ENCODE measurements around the gene AGPAT2. TPM values are rescaled to one million over a fixed set of nuclear protein-coding genes. Genes with fewer than 3 reads are reported as not detected.

Gene AGPAT2
- total RNA-seq, 1 donor from 2014 or later: 40.5 TPM

DNA sequence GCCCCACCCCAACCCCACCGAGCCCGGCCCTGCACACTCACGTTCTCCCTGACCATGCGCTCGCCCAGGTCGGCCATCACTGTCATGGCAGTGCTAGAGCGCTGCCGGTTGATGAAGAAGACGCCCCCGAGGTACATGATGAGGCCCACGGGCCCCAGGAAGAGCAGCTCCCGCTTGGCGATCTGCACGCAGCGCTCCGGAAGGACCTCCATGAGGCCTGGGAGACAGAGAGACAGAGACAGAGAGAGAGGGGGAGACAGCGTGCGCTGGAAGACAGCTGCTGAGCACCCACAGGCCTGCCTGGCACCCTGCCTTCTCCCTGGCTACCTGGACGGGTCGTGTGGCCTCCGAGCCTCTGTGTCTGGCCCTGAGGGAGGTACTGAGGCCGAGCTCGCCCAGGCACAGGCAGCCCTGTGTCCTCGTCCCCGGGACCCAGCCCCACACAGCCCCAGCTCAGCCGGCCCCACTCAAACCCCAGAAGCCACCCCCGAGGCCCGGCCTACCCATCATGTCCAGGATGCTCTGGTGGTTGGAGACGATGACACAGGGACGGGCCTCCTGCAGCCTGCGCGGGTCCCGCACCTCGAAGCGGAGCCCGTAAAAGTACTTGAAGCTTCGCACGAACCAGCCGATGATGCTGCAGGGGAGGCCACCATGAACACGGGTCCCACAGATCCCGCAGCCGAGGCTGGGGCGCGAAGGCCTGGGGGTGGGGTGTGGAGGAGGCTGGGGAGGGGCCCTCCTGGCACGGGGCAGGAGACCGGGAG, 10.2 kb downstream of the AGPAT2 start:
- H3K4me1 Mint-ChIP-seq (ENCODE audit: low read depth): no peaks in the 10 kb centered on the region
- DNase-seq (ENCODE audit: low spot score): no peak
- no peak overlapping the region for H3K27ac Mint-ChIP-seq
- intact Hi-C loops (cut with micrococcal nuclease): no loop called here
- H3K9me3 Mint-ChIP-seq: no peaks in the 10 kb centered on the region
- H3K4me3 Mint-ChIP-seq (ENCODE audit: low read depth): no peak overlapping the region
- no peaks in the 10 kb centered on the region for H3K36me3 Mint-ChIP-seq (ENCODE audit: low read depth)
- H3K27me3 Mint-ChIP-seq (ENCODE audit: low read depth): no peaks in the 10 kb centered on the region

GRCh38 chr9:136676297-136676794, 10.9 kb downstream of the AGPAT2 start:
- no peaks in the 10 kb centered on the region for H3K9me3 Mint-ChIP-seq
- H3K36me3 Mint-ChIP-seq (ENCODE audit: low read depth): no peaks in the 10 kb centered on the region
- intact Hi-C loops (cut with micrococcal nuclease): no loop called here
- no peaks in the 10 kb centered on the region for H3K4me1 Mint-ChIP-seq (ENCODE audit: low read depth)
- no peak overlapping the region for H3K27ac Mint-ChIP-seq
- H3K4me3 Mint-ChIP-seq (ENCODE audit: low read depth): no peak overlapping the region
- DNase-seq (ENCODE audit: low spot score): no peak
- H3K27me3 Mint-ChIP-seq (ENCODE audit: low read depth): no peaks in the 10 kb centered on the region

DNA sequence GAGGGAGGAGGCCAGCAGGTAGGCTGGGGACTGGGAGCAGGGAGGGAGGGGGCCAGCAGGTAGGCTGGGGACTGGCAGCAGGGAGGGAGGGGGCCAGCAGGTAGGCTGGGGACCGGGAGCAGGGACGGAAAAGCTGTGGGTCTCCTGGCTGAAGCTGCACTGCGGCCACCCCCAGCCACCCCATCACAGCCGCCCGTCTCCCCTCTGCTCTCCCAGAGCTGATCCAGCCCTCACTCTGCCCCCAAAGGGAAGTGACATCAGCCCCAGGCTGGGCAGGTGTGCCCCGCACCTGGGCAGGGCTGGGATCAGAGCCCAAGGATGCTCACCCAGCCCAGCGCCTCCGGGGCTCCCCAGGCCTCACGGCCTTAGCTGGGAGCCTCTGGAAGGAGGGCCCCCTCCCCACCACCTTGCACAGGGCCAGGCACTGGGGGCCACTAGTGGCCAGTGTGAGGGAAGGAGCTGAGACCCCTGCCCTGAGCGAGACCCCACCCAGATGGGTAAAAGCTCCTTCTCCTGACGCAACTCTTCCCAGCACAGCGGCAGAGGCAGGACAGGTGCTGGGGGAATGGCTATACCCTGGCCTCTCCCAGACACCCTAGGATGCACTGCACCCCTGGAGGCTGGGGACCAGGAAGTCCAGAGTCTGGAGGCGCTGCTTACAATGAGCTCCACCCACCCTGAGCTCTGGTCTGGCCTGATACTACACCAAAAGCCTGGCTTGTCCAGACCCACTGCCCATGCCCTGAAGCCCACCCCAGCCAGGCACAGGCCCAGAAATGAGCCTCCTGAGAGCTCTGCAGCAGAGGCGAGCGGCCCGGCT, 11.6 kb downstream of the AGPAT2 start:
- Mint-ChIP-seq H3K27me3 (ENCODE audit: low read depth) (no peaks in the 10 kb centered on the region), H3K4me3 (ENCODE audit: low read depth) (no peak overlapping the region), H3K9me3 (no peaks in the 10 kb centered on the region), H3K36me3 (ENCODE audit: low read depth) (no peaks in the 10 kb centered on the region), H3K4me1 (ENCODE audit: low read depth) (no peaks in the 10 kb centered on the region), H3K27ac (no peak overlapping the region)
- no peak for DNase-seq (ENCODE audit: low spot score)
- intact Hi-C loops (cut with micrococcal nuclease): no loop called here

- H3K36me3 Mint-ChIP-seq (ENCODE audit: low read depth): no peaks in the 10 kb centered on the region
- H3K27ac Mint-ChIP-seq: no peak overlapping the region
- DNase-seq (ENCODE audit: low spot score): no peak
- no peaks in the 10 kb centered on the region for H3K27me3 Mint-ChIP-seq (ENCODE audit: low read depth)
- H3K4me1 Mint-ChIP-seq (ENCODE audit: low read depth): no peaks in the 10 kb centered on the region
- H3K4me3 Mint-ChIP-seq (ENCODE audit: low read depth): no peak overlapping the region
- no peaks in the 10 kb centered on the region for H3K9me3 Mint-ChIP-seq
- intact Hi-C loops (cut with micrococcal nuclease): no loop called here
These were observed 12.4 kb downstream of the AGPAT2 start for GRCh38 chr9:136674786-136675349.

DNA sequence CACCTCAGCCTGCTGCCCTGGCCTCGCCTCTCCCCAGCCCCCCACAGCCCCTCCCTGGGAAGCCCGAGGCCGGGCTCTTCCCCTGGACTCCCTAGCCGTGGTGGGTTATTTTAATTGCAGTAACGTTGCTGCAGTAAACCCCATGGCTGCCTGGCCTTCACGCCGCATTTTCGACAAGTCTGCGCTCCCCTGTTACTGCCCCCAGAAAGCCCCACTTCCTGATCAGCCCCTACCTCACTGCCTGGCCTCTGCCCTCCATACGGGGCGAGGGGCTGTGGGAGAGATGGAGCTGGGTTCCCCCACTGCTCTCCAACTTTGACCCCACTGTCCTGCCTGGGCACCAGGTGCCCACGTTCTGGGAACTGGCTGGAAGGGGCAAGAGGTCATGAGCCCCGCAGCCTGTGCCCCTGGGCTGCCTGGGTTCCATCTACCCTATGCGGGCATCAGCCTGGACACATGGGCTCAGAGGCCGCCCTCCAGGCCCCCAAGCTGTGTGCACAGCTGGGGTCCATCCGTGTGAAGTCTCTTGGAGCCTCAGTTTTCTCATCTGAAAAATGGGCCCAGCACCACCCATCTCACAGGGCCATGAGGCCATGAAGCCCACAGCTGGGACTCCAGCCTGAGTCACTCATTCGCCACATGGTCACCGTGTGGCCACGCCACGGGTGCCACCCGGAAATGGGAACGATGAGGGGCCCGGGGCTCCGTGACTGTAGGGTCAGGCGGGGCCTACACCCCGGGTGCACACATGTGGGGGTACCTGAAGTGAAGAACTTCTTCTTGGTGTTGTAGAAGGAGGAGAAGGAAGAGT, 13.1 kb downstream of the AGPAT2 start:
- no peaks in the 10 kb centered on the region for H3K27me3 Mint-ChIP-seq (ENCODE audit: low read depth)
- no peak overlapping the region for H3K27ac Mint-ChIP-seq
- DNase-seq (ENCODE audit: low spot score): no peak
- H3K4me1 Mint-ChIP-seq (ENCODE audit: low read depth): no peaks in the 10 kb centered on the region
- H3K9me3 Mint-ChIP-seq: no peaks in the 10 kb centered on the region
- intact Hi-C loops (cut with micrococcal nuclease): no loop called here
- H3K36me3 Mint-ChIP-seq (ENCODE audit: low read depth): no peaks in the 10 kb centered on the region
- H3K4me3 Mint-ChIP-seq (ENCODE audit: low read depth): no peak overlapping the region

DNA sequence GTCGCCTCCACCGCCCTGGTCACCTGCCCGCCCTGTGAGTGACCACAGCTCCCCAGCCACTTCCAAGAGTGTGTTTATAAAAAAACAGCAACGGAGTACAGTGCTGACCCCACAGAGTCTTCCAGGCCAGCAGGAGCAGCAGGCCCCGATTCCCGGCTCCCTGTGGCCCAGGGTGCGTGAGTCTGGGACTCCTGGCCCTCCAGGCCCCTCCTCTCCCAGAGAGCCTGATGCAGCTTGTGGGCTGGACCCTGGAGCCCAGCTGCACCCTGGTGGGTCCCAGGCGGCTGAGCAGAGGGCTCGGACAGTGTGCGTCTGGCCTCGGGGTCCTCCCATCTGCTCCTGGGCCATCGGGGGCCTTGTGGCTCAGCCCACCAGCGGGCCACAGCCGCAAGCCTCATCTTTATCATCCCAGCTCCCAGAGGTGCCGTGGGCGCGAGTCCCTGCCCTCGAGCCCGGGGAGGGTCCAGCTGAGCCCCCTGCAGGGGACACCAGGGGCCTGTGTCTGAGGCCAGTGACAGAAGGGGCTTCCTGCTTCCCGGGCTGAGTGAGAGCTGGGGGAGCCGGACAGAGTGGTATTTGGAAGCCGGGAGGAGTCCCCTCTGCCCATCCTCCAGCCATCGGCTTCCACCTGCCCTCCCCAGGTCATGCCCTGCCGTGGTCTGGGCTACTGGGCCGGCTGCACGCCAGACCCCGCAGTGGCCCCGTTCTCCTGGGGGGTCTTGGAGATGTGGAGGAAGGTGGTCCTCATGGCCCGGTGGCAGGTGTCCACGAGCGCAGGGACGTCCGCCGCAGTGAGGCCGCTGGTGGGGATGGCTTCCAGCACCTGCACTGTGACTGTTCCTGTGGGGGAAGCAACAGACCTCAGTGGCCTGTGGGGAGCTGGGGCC, 13.9 kb downstream of the AGPAT2 start:
- no peaks in the 10 kb centered on the region for H3K9me3 Mint-ChIP-seq
- no peak overlapping the region for H3K4me3 Mint-ChIP-seq (ENCODE audit: low read depth)
- DNase-seq (ENCODE audit: low spot score): no peak
- no peak overlapping the region for H3K27ac Mint-ChIP-seq
- intact Hi-C loops (cut with micrococcal nuclease): no loop called here
- no peaks in the 10 kb centered on the region for H3K36me3 Mint-ChIP-seq (ENCODE audit: low read depth)
- H3K4me1 Mint-ChIP-seq (ENCODE audit: low read depth): no peaks in the 10 kb centered on the region
- peaks cover 2% of the 10 kb centered on the region for H3K27me3 Mint-ChIP-seq (ENCODE audit: low read depth)

DNA sequence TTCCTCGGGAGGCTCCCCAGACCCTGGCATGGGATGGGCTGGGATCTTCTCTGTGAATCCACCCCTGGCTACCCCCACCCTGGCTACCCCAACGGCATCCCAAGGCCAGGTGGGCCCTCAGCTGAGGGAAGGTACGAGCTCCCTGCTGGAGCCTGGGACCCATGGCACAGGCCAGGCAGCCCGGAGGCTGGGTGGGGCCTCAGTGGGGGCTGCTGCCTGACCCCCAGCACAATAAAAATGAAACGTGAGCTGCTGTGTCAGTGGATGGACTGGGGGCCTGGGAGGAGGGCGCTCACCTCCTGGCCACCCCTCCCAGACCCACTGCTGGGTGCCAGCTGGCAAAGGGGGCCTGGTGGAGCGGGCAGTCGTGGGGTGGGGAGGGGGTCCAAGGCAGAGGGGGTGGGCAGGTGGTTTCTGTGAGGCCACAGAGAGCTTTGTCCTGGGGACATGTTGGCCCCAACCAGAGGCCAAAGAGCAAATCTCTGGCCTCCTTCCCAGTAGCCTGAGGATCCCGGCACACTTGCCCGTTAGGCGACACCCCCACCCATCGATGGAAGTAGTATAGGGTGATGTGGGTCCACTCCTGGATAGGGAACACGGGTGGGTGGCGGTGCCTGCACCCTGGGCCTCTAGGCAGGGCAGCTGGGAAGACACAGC, 14.7 kb downstream of the AGPAT2 start:
- no peak overlapping the region for H3K4me3 Mint-ChIP-seq (ENCODE audit: low read depth)
- intact Hi-C loops (cut with micrococcal nuclease): no loop called here
- no peak overlapping the region for H3K27ac Mint-ChIP-seq
- peaks cover 2% of the 10 kb centered on the region for H3K27me3 Mint-ChIP-seq (ENCODE audit: low read depth)
- DNase-seq (ENCODE audit: low spot score): no peak
- H3K4me1 Mint-ChIP-seq (ENCODE audit: low read depth): no peaks in the 10 kb centered on the region
- no peaks in the 10 kb centered on the region for H3K9me3 Mint-ChIP-seq
- no peaks in the 10 kb centered on the region for H3K36me3 Mint-ChIP-seq (ENCODE audit: low read depth)

GRCh38 chr9:136671646-136672430, 15.4 kb downstream of the AGPAT2 start:
- intact Hi-C loops (cut with micrococcal nuclease): no loop called here
- Mint-ChIP-seq H3K36me3 (ENCODE audit: low read depth) (no peaks in the 10 kb centered on the region), H3K9me3 (no peaks in the 10 kb centered on the region), H3K4me1 (ENCODE audit: low read depth) (no peaks in the 10 kb centered on the region), H3K27me3 (ENCODE audit: low read depth) (peaks cover 2% of the 10 kb centered on the region), H3K4me3 (ENCODE audit: low read depth) (no peak overlapping the region), H3K27ac (no peak overlapping the region)
- DNase-seq (ENCODE audit: low spot score): no peak

GRCh38 chr9:136671254-136671614, 16.0 kb downstream of the AGPAT2 start:
- H3K27me3 Mint-ChIP-seq (ENCODE audit: low read depth): peaks cover 6% of the 10 kb centered on the region
- intact Hi-C loops (cut with micrococcal nuclease): no loop called here
- H3K4me3 Mint-ChIP-seq (ENCODE audit: low read depth): no peak overlapping the region
- H3K4me1 Mint-ChIP-seq (ENCODE audit: low read depth): no peaks in the 10 kb centered on the region
- H3K27ac Mint-ChIP-seq: no peak overlapping the region
- H3K36me3 Mint-ChIP-seq (ENCODE audit: low read depth): no peaks in the 10 kb centered on the region
- no peaks in the 10 kb centered on the region for H3K9me3 Mint-ChIP-seq
- DNase-seq (ENCODE audit: low spot score): no peak

DNA sequence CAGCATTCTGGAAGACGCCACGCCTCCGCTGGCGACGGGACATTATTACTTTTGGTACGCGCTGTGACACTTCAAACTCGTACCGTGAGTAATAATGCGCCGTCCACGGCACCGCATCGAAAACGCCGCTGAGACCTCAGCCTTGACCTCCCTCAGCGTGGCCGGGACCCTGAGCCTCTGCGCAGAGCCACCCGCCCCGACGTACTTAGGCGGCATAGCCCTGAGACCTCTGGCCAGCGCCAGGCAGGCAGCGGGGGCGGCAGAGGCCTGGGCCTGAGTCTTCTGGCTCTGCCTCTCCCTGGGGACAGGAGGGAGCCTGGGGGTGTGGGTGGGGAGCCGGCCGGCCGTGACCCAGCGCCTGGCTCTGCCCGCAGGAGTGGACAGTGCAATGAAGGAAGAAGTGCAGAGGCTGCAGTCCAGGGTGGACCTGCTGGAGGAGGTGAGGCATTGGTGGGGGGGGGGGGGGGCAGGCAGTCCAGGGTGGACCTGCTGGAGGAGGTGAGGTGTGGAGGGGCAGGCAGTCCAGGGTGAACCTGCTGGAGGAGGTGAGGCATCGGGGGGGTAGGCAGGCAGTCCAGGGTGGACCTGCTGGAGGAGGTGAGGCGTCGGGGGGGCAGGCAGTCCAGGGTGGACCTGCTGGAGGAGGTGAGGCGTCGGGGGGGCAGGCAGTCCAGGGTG, 16.5 kb downstream of the AGPAT2 start:
- H3K4me1 Mint-ChIP-seq (ENCODE audit: low read depth): no peaks in the 10 kb centered on the region
- no peaks in the 10 kb centered on the region for H3K36me3 Mint-ChIP-seq (ENCODE audit: low read depth)
- no peak for DNase-seq (ENCODE audit: low spot score)
- H3K4me3 Mint-ChIP-seq (ENCODE audit: low read depth): no peak overlapping the region
- no peak overlapping the region for H3K27ac Mint-ChIP-seq
- H3K27me3 Mint-ChIP-seq (ENCODE audit: low read depth): peaks cover 6% of the 10 kb centered on the region
- intact Hi-C loops (cut with micrococcal nuclease): no loop called here
- no peaks in the 10 kb centered on the region for H3K9me3 Mint-ChIP-seq

Data from activated T-helper 2 cell treated with anti-CD3 and anti-CD28 coated beads, Interferon-gamma antibody, Interleukin-2, Interleukin-4, amounts not matched to agents 10 μg/mL and 5 μg/mL and 100 μg/mL, durations not matched to agents 14 hours and 24 hours and 36 hours (primary cell).